Measurements from ENCODE around the gene COL23A1. TPM values are rescaled to one million over a fixed set of nuclear protein-coding genes. Genes with fewer than 3 reads are reported as not detected.

Gene COL23A1
- total and polyA plus RNA-seq, 4 donors, result 0.76 to 4.4 (median 1.3) TPM

DNA sequence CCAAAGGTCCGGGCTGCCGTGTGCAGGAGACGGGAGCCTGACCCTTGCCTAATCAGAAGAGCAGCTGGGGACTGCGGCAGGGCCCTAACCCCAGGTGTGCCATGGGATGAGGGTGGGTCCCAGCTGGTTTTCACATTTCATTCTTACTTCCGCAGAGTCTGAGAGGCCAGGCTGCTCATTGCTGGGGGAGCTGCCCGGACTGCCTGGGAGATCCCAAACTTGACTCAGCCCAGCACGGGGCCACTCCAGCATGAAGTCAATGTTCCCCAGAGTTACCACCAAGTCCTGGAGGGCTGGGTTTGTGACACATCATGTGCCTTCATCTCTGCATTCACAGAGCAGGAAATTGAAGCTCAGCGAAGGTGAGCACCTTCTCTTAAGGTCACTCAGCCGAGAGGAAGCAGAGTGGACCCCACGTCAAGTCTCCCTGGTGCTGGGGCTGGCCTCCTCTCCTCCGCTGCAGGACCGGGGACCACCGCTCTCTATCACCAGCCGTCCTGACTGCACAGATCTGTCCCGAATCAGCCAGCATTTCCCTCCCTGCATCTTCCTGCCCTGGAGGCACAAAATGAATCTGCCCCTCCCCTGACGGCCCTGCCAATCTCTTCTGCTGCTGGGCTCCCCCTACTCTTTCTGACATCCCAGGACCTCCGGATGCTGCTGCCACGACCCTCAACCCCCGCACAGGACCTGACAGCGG, 303.0 kb downstream of the COL23A1 start:
- H3K9me3 ChIP-seq (ENCODE audit: control insufficient read depth in 4 of 4, insufficient read depth in 3 of 4, low read length in 3 of 4), result peaks cover 0 to 5% (median 0%) of the 10 kb centered on the region in 4 donors
- H3K36me3 ChIP-seq (ENCODE audit: control insufficient read depth in 4 of 4, insufficient read depth in 4 of 4, low read length in 4 of 4), result no peaks in the 10 kb centered on the region
- TF ChIP-seq, protein P1, sequence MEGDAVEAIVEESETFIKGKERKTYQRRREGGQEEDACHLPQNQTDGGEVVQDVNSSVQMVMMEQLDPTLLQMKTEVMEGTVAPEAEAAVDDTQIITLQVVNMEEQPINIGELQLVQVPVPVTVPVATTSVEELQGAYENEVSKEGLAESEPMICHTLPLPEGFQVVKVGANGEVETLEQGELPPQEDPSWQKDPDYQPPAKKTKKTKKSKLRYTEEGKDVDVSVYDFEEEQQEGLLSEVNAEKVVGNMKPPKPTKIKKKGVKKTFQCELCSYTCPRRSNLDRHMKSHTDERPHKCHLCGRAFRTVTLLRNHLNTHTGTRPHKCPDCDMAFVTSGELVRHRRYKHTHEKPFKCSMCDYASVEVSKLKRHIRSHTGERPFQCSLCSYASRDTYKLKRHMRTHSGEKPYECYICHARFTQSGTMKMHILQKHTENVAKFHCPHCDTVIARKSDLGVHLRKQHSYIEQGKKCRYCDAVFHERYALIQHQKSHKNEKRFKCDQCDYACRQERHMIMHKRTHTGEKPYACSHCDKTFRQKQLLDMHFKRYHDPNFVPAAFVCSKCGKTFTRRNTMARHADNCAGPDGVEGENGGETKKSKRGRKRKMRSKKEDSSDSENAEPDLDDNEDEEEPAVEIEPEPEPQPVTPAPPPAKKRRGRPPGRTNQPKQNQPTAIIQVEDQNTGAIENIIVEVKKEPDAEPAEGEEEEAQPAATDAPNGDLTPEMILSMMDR (IDR thresholded peaks at IDR 0.05; ENCODE audit: control extremely low read depth, extremely low read depth), result no peak
- H3K4me1 ChIP-seq (ENCODE audit: control insufficient read depth in 5 of 5, insufficient read depth in 5 of 5, low read length in 5 of 5), result peaks cover 0 to 25% (median 11%) of the 10 kb centered on the region in 5 donors
- 80 to 90% methylated on average over 20 of the region's 20 CpGs for WGBS, 2 donors
- no peak overlapping the region for H3K9ac ChIP-seq (ENCODE audit: insufficient read depth in 1 of 2, low read length in 2 of 2)
- ATAC-seq (ENCODE audit: insufficient read depth, low FRiP score) (no peak), DNase-seq (no peak)
- H3K27me3 ChIP-seq (ENCODE audit: control insufficient read depth in 3 of 3, insufficient read depth in 3 of 3, low read length in 2 of 3), result no peaks in the 10 kb centered on the region
- no peak overlapping the region for H3K4me3 ChIP-seq
- no peak overlapping the region for H3K27ac ChIP-seq (ENCODE audit: low read depth in 1 of 2, low read length in 1 of 2)

DNA sequence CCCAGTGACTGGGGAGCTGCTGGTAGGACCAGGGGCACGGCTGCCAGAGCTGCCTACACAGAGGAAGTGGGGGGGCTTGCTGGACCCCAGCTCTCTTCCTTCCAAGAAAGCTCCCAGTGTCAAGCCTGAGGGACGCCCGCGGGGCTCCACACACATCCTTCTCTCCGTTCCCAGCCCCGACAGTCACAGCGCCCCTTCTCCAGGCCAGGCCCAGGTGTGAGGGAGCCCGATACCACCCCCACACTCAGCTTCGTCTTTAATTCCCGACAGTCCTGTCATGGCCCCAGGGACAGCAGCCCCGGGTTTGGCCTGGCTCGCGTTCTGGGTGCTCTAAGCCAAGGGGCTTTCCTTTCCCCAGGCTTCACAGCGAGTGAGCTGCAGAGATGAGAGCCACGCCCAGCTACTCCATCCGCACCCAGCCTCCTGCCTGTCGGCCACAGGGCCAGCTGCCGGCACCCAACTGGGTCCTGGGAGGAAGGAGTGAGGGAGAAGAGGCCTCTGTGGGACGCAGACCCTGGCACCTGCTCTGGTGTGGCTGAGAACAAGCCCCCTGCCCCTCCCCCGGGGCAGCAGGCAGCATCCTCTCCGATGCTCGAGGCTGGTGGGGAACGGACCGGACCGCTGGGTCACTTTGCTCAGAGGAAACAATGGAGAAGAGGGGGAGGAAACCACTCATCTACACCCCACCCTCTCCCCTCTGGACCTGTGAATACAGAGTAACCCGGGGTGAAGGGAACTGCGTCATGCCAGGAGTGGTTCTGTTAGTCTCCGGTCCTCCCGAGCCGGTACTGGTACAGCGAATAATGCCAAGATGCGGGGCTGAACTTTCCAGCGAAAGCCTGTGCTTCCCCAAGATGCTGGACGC, 303.7 kb downstream of the COL23A1 start:
- WGBS, 2 donors, result 84 to 88% methylated on average over 34 of the region's 34 CpGs
- Histone ChIP-seq H3K27me3 (ENCODE audit: control insufficient read depth in 3 of 3, insufficient read depth in 3 of 3, low read length in 2 of 3) (no peaks in the 10 kb centered on the region), H3K4me1 (ENCODE audit: control insufficient read depth in 5 of 5, insufficient read depth in 5 of 5, low read length in 5 of 5) (peaks cover 0 to 24% (median 11%) of the 10 kb centered on the region in 5 donors), H3K9ac (ENCODE audit: insufficient read depth in 1 of 2, low read length in 2 of 2) (no peak overlapping the region), H3K9me3 (ENCODE audit: control insufficient read depth in 4 of 4, insufficient read depth in 3 of 4, low read length in 3 of 4) (peaks cover 0 to 5% (median 0%) of the 10 kb centered on the region in 4 donors), H3K36me3 (ENCODE audit: control insufficient read depth in 4 of 4, insufficient read depth in 4 of 4, low read length in 4 of 4) (no peaks in the 10 kb centered on the region), H3K4me3 (no peak overlapping the region), H3K27ac (ENCODE audit: low read depth in 1 of 2, low read length in 1 of 2) (no peak overlapping the region)
- TF ChIP-seq, protein P1 (IDR thresholded peaks at IDR 0.05; ENCODE audit: control extremely low read depth, extremely low read depth), result no peak
- no peak for DNase-seq
- ATAC-seq (ENCODE audit: insufficient read depth, low FRiP score), result no peak

DNA sequence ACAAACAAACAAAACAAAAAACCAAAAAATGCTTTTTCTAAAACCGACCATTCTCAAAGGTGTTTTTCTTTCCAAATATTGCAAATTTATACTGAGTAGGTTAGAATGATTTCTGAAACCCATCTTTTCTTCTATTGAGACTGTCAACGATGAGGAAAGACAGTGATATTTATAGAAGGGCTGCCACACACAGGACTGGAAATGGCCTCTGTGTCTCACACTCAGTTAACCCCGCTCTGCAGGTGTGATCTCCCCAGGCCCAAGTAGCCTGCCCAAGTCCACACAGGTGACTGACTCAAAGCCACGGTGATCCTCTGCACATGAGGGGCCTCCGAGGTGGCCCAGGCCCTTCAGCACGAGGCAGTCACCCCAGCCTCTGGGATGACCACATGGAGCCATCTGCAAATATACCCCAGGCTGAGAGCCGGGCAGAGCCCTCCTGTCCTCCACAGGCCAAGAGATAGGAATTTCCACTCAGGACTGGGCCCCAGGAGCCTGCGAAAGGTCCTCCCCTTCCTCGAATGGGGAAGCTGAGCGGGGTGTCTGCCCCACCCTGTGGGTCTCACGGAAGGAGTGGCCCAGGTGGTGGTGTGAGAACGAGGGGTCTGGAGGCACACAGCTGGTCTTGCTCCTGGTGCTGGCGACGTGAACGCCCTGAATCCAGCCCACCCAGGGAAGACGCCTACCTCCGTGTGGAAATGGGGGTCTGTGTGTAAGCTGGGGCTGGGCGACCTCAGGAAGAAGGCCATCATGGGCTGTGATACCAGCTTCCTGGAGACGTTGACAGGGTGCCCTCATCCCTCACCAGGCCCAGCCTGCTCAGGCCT, 304.6 kb downstream of the COL23A1 start:
- no peak for DNase-seq
- Histone ChIP-seq H3K9me3 (ENCODE audit: control insufficient read depth in 4 of 4, insufficient read depth in 3 of 4, low read length in 3 of 4) (peaks cover 0 to 5% (median 0%) of the 10 kb centered on the region in 4 donors), H3K27me3 (ENCODE audit: control insufficient read depth in 3 of 3, insufficient read depth in 3 of 3, low read length in 2 of 3) (no peaks in the 10 kb centered on the region), H3K4me1 (ENCODE audit: control insufficient read depth in 5 of 5, insufficient read depth in 5 of 5, low read length in 5 of 5) (peaks cover 0 to 17% (median 11%) of the 10 kb centered on the region in 5 donors), H3K27ac (ENCODE audit: low read depth in 1 of 2, low read length in 1 of 2) (no peak overlapping the region), H3K4me3 (no peak overlapping the region), H3K9ac (ENCODE audit: insufficient read depth in 1 of 2, low read length in 2 of 2) (no peak overlapping the region), H3K36me3 (ENCODE audit: control insufficient read depth in 4 of 4, insufficient read depth in 4 of 4, low read length in 4 of 4) (no peaks in the 10 kb centered on the region)
- no peak for ATAC-seq (ENCODE audit: insufficient read depth, low FRiP score)
- TF ChIP-seq, protein P1 (IDR thresholded peaks at IDR 0.05; ENCODE audit: control extremely low read depth, extremely low read depth), result no peak
- WGBS, 2 donors, result 76 to 82% methylated on average over 19 of the region's 19 CpGs
